Activated naive CD4-positive, alpha-beta T cell treated with anti-CD3 and anti-CD28 coated beads, Interleukin-2, amount 50 U/mL, for 72 hours (primary cell): ENCODE results near the gene NDUFV3. TPM values are rescaled to one million over a fixed set of nuclear protein-coding genes. Genes with fewer than 3 reads are reported as not detected.

Experiments used
- total RNA-seq, 2 donors: library from RNA; stranded (reverse); gene quantifications; one replicate each; pipeline ENCODE4 v1.2.3, GENCODE V29; 2022

The NDUFV3 gene
- total RNA-seq, 2 donors from 2014 or later = 25.3 to 25.7 TPM

Other genes starting within 250 kb of the NDUFV3 start
- 1 to 10 TPM; 4.2 to 7.9 TPM for gene PDE9A, start 239.7 kb upstream of the NDUFV3 start, total RNA-seq
- 10 to 100 TPM; 25.6 to 38.7 TPM for gene WDR4, start 13.8 kb upstream of the NDUFV3 start, total RNA-seq
- 1 to 10 TPM in 1 of 2 donors, under 1 TPM in 1; 0.18 to 2.7 TPM for gene ERVH48-1, start 32.3 kb downstream of the NDUFV3 start, total RNA-seq
- gene PKNOX1, start 81.3 kb downstream of the NDUFV3 start, total RNA-seq = 10 to 100 TPM; 16.0 to 20.2 TPM
- gene CBS, start 182.5 kb downstream of the NDUFV3 start, total RNA-seq = 10 to 100 TPM; 13.9 to 72.8 TPM
- 10 to 100 TPM; 27.5 to 33.7 TPM for gene U2AF1, start 214.3 kb downstream of the NDUFV3 start, total RNA-seq